CD14-positive monocyte (primary cell): ENCODE results near the gene NSG1. TPM values are rescaled to one million over a fixed set of nuclear protein-coding genes. Genes with fewer than 3 reads are reported as not detected.
"Not testable (repeated sequence)": the region's sequence is repeated elsewhere in the genome, so short reads cannot be mapped to it uniquely, and the experiment has no call there.

Source experiments
- DNase-seq, 3 donors: peaks; one replicate each; pipeline ENCODE4 v3.0.0-alpha.2; 2011 to 2022
- H2AFZ ChIP-seq: 2 replicates; pipeline ENCODE4 v1.6.0; 2012; ENCODE audit warnings: mild to moderate bottlenecking, low read depth, low read length, inconsistent platforms; ENCODE audit not compliant: insufficient read depth, poor library complexity, severe bottlenecking
- H3K27ac ChIP-seq, 2 donors: 1 replicate in 1 of 2; 2 replicates in 1 of 2; pipeline ENCODE4 v1.5.1; 2012 to 2013; ENCODE audit warnings: low read length in 2 of 2, control low read depth in 1 of 2, inconsistent platforms in 1 of 2, low read depth in 1 of 2, mild to moderate bottlenecking in 1 of 2
- H3K27me3 ChIP-seq, 2 donors: one replicate each; pipeline versions ENCODE4 v1.6.0 to v1.6.1; 2011 to 2013; ENCODE audit warnings: low read length in 2 of 2; ENCODE audit not compliant: control insufficient read depth in 2 of 2, insufficient read depth in 2 of 2
- H3K36me3 ChIP-seq, 2 donors: replicated peaks in 1 of 2; 1 replicate in 1 of 2; 2 replicates in 1 of 2; pipeline versions ENCODE4 v1.5.1 to v1.6.1; 2012 to 2013; ENCODE audit warnings: low read length in 2 of 2, control low read depth in 1 of 2, inconsistent platforms in 1 of 2, mild to moderate bottlenecking in 1 of 2; ENCODE audit not compliant: insufficient read depth in 2 of 2, control insufficient read depth in 1 of 2
- H3K4me1 ChIP-seq, 2 donors: 1 replicate in 1 of 2; 2 replicates in 1 of 2; pipeline versions ENCODE4 v1.5.1 to v1.6.1; 2012 to 2013; ENCODE audit warnings: low read length in 2 of 2, control low read depth in 1 of 2, inconsistent platforms in 1 of 2, mild to moderate bottlenecking in 1 of 2, moderate library complexity in 1 of 2; ENCODE audit not compliant: insufficient read depth in 2 of 2, control insufficient read depth in 1 of 2
- H3K4me2 ChIP-seq: replicated peaks from 2 replicates; pipeline ENCODE3; 2012; ENCODE audit warnings: low read length, moderate library complexity, mild to moderate bottlenecking; ENCODE audit not compliant: poor library complexity, severe bottlenecking; ENCODE audit errors: extremely low read depth
- H3K4me3 ChIP-seq, 3 experiments: fragments of 200-600 bp in 1 of 3; sonication (generic) in 1 of 3; replicated peaks in 1 of 3; 1 replicate in 2 of 3; 2 replicates in 1 of 3; pipeline ENCODE4 v1.5.1; 2011 to 2013; ENCODE audit warnings: low read length in 3 of 3, mild to moderate bottlenecking in 3 of 3, control low read depth in 2 of 3, low read depth in 2 of 3, inconsistent platforms in 1 of 3, moderate library complexity in 1 of 3
- H3K79me2 ChIP-seq: 2 replicates; pipeline ENCODE4 v1.6.0; 2012; ENCODE audit warnings: mild to moderate bottlenecking, control low read depth, inconsistent platforms, low read length, moderate library complexity; ENCODE audit not compliant: insufficient read depth
- H3K9ac ChIP-seq: 2 replicates; pipeline ENCODE4 v1.6.0; 2017; ENCODE audit warnings: low read length, mild to moderate bottlenecking; ENCODE audit not compliant: insufficient read depth, poor library complexity, severe bottlenecking
- H3K9me3 ChIP-seq, 2 donors: replicated peaks in 1 of 2; 1 replicate in 1 of 2; 2 replicates in 1 of 2; pipeline versions ENCODE4 v1.5.1 to v1.6.1; 2012 to 2013; ENCODE audit warnings: low read length in 2 of 2, control low read depth in 1 of 2; ENCODE audit not compliant: control insufficient read depth in 1 of 2, insufficient read depth in 1 of 2
- H4K20me1 ChIP-seq: 2 replicates; pipeline ENCODE4 v1.6.0; 2012; ENCODE audit warnings: mild to moderate bottlenecking, low read length, control low read depth, moderate library complexity; ENCODE audit not compliant: insufficient read depth
- H3K27ac Mint-ChIP-seq, 7 donors: one replicate each; pipeline ENCODE4 v1.8.0; 2020; ENCODE audit warnings: mild to moderate bottlenecking in 7 of 7, mixed read lengths in 7 of 7, moderate library complexity in 6 of 7, inconsistent platforms in 2 of 7
- H3K27me3 Mint-ChIP-seq, 3 donors: one replicate each; pipeline ENCODE4 v1.8.0; 2021 to 2022; ENCODE audit warnings: low read depth in 3 of 3, mild to moderate bottlenecking in 3 of 3, mixed read lengths in 3 of 3, moderate library complexity in 3 of 3, inconsistent platforms in 1 of 3
- H3K36me3 Mint-ChIP-seq, 2 donors: one replicate each; pipeline ENCODE4 v1.8.0; 2020; ENCODE audit warnings: mixed read lengths in 2 of 2, inconsistent platforms in 1 of 2, mild to moderate bottlenecking in 1 of 2
- H3K4me1 Mint-ChIP-seq: one replicate; pipeline ENCODE4 v1.8.0; 2020; ENCODE audit warnings: mild to moderate bottlenecking, mixed read lengths
- H3K4me3 Mint-ChIP-seq, 2 donors: one replicate each; pipeline ENCODE4 v1.8.0; 2020; ENCODE audit warnings: mild to moderate bottlenecking in 2 of 2, mixed read lengths in 2 of 2, moderate library complexity in 1 of 2
- H3K9me3 Mint-ChIP-seq, 7 donors: one replicate each; pipeline ENCODE4 v1.8.0; 2020 to 2022; ENCODE audit warnings: mixed read lengths in 7 of 7, mild to moderate bottlenecking in 6 of 7, moderate library complexity in 6 of 7, inconsistent platforms in 2 of 7
- WGBS: methylation state at CpG from one replicate; pipeline ENCODE4 v1.1.5; 2013; ENCODE audit warnings: missing lambda C conversion rate; ENCODE audit not compliant: insufficient coverage; 5-methylcytosine and 5-hydroxymethylcytosine counted together
- intact Hi-C, 2 donors: fragments of 100-400 bp; cut with micrococcal nuclease; formaldehyde crosslinking; loops; one replicate each; pipeline versions ENCODE4 v1.15.0 to v1.15.1; 2023
- polyA plus RNA-seq, 3 donors: library from polyadenylated mRNA; depleted of rRNA in 1 of 3; unstranded in 2 of 3; stranded (reverse) in 1 of 3; fragments of 300-500 nt in 2 of 3; fragments of >200 nt in 1 of 3; fragmentation: Illumina TruSeq in 2 of 3; gene quantifications; 1 replicate in 2 of 3; 2 replicates in 1 of 3; pipeline ENCODE4 v1.2.3, GENCODE V29; 2012 to 2021
- TF ChIP-seq, protein P1 (sequence below): fragments of 200-600 bp; IDR thresholded peaks from one replicate; pipeline ENCODE4 v1.8.0; 2022; ENCODE audit warnings: antibody characterized with exemption, mild to moderate bottlenecking

NSG1 gene
- polyA plus RNA-seq, 3 donors = 0.10 TPM; not detected in 2

DNA sequence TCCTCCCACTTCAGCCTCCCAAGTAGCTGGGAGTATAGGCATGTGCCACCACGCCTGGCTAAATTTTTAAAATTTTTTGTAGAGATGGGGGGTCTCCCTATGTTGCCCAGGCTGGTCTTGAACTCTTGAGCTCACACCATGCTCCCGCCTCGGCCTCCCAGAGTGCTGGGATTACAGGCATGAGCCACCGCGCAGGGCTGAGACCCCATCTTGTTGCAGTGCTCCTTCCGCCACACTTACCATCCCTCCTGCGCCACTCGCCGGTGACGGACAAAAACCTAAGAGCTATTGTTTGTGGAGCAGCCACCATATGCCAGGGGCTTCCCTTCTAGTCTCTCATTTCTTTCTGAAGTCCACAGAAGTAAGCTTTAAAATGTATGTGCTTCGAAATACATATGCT, 34.5 kb downstream of the NSG1 start:
- Histone ChIP-seq H3K27ac (no peak overlapping the region), H3K79me2 (no peaks in the 10 kb centered on the region), H3K9me3 (no peaks in the 10 kb centered on the region), H3K36me3 (peaks cover 70 to 88% of the 10 kb centered on the region in 2 donors), H3K9ac (no peak overlapping the region), H3K4me3 (no peak overlapping the region), H3K27me3 (no peaks in the 10 kb centered on the region), H2AFZ (no peak overlapping the region), H3K4me2 (no peak overlapping the region), H3K4me1 (no peaks in the 10 kb centered on the region), H4K20me1 (no peaks in the 10 kb centered on the region)
- TF ChIP-seq, protein P1, sequence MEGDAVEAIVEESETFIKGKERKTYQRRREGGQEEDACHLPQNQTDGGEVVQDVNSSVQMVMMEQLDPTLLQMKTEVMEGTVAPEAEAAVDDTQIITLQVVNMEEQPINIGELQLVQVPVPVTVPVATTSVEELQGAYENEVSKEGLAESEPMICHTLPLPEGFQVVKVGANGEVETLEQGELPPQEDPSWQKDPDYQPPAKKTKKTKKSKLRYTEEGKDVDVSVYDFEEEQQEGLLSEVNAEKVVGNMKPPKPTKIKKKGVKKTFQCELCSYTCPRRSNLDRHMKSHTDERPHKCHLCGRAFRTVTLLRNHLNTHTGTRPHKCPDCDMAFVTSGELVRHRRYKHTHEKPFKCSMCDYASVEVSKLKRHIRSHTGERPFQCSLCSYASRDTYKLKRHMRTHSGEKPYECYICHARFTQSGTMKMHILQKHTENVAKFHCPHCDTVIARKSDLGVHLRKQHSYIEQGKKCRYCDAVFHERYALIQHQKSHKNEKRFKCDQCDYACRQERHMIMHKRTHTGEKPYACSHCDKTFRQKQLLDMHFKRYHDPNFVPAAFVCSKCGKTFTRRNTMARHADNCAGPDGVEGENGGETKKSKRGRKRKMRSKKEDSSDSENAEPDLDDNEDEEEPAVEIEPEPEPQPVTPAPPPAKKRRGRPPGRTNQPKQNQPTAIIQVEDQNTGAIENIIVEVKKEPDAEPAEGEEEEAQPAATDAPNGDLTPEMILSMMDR = no peak
- intact Hi-C loops = no loop called here
- Mint-ChIP-seq H3K36me3 (peaks cover 82 to 93% of the 10 kb centered on the region in 2 donors), H3K4me1 (no peaks in the 10 kb centered on the region), H3K9me3 (peaks cover 0 to 3% (median 0%) of the 10 kb centered on the region in 7 donors), H3K27me3 (peaks cover 0 to 2% (median 0%) of the 10 kb centered on the region in 3 donors), H3K27ac (no peak overlapping the region), H3K4me3 (no peak overlapping the region)
- no peak for DNase-seq
- 100% methylated on average over 1 of the region's 11 CpGs for WGBS

DNA sequence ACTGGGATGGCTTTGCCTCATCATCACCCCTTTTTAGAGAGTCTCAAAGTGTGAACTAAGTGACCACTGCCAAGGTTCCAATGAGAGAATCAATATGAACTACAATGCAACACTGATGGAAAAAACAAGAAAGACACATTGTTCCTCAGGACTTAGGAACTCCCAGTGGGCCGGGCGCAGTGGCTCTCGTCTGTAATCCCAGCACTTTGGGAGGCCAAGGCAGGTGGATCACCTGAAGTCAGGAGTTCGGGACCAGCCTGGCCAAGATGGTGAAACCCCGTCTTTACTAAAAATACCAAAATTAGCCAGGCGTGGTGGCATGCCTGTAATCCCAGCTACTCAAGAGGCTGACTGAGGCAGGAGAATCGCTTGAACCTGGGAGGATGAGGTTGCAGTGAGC, 35.2 kb downstream of the NSG1 start:
- H3K4me2 ChIP-seq, DNase-seq, H3K9me3 Mint-ChIP-seq, H3K4me3 Mint-ChIP-seq, H3K27ac ChIP-seq, H3K27me3 Mint-ChIP-seq, H3K4me3 ChIP-seq, H3K4me1 ChIP-seq, H3K9me3 ChIP-seq, intact Hi-C loops, H3K27me3 ChIP-seq, H3K27ac Mint-ChIP-seq, H3K9ac ChIP-seq, H3K4me1 Mint-ChIP-seq, H2AFZ ChIP-seq, H3K79me2 ChIP-seq, H4K20me1 ChIP-seq: not testable (repeated sequence)
- H3K36me3 Mint-ChIP-seq = peaks cover 89 to 96% of the 10 kb centered on the region in 2 donors
- 100% methylated on average over 4 of the region's 7 CpGs for WGBS
- H3K36me3 ChIP-seq = peaks cover 73 to 96% of the 10 kb centered on the region in 2 donors
